Activated CD4-positive, alpha-beta T cell treated with anti-CD3 and anti-CD28 coated beads, Interleukin-2, amount 10 ng/mL, durations not matched to agents 7 days and 5 days (primary cell): Measurements from ENCODE around the gene RNF150. TPM values are rescaled to one million over a fixed set of nuclear protein-coding genes. Genes with fewer than 3 reads are reported as not detected.

ENCODE experiments used
- CTCF ChIA-PET: fragments of 350-600 bp; sonication (Branson Sonifier 250); formaldehyde crosslinking; loops from one replicate; lab custom pipeline; 2021; ENCODE audit warnings: antibody characterized with exemption; lab: Charles Lee
- POLR2A ChIA-PET: fragments of 350-600 bp; sonication (Branson Sonifier 250); formaldehyde crosslinking; loops from one replicate; lab custom pipeline; 2021; ENCODE audit warnings: antibody characterized with exemption; lab: Charles Lee
- DNase-seq: peaks from one replicate; pipeline ENCODE4 v3.0.0-alpha.2; 2020
- H3K27ac Mint-ChIP-seq: one replicate; pipeline ENCODE4 v1.8.0; 2021; ENCODE audit warnings: mild to moderate bottlenecking, moderate library complexity, mixed read lengths
- H3K27me3 Mint-ChIP-seq: one replicate; pipeline ENCODE4 v1.8.0; 2021; ENCODE audit warnings: mixed read lengths
- H3K36me3 Mint-ChIP-seq: one replicate; pipeline ENCODE4 v1.8.0; 2021; ENCODE audit warnings: low read depth, mixed read lengths
- H3K4me1 Mint-ChIP-seq: one replicate; pipeline ENCODE4 v1.8.0; 2021; ENCODE audit warnings: mixed read lengths
- H3K4me3 Mint-ChIP-seq: one replicate; pipeline ENCODE4 v1.8.0; 2021; ENCODE audit warnings: mild to moderate bottlenecking, moderate library complexity, mixed read lengths
- H3K9me3 Mint-ChIP-seq: one replicate; pipeline ENCODE4 v1.8.0; 2021; ENCODE audit warnings: mixed read lengths
- total RNA-seq, 2 experiments: library from RNA; stranded (reverse); gene quantifications; one replicate each; pipeline ENCODE4 v1.2.3, GENCODE V29; 2021

Gene RNF150
- total RNA-seq, 2 experiments from 2014 or later: 0.02 TPM; not detected in 1

DNA sequence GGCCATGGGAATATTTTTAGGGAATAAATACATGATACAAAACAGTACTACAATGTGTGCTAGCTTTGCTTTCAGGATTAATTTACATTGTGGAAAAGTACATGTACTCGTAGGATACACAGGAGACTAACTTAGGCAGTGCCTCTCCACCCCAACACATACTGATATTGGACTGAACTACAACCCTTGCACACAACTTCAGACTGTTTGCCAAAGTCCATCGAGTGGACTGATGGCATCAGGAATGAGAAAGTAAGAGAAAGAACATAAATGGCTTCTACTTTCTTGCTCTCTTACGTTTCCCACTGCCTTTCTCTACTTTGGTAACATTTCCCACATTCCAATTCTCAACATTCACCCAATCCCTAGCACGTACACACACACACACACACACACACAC is 130.1 kb downstream of the RNF150 start:
- DNase-seq: no peak
- Mint-ChIP-seq H3K27ac (no peak overlapping the region), H3K4me1 (no peaks in the 10 kb centered on the region), H3K4me3 (no peak overlapping the region), H3K27me3 (no peaks in the 10 kb centered on the region), H3K36me3 (no peaks in the 10 kb centered on the region), H3K9me3 (no peaks in the 10 kb centered on the region)
- ChIA-PET POLR2A (no interaction called here), CTCF (no interaction called here)

DNA sequence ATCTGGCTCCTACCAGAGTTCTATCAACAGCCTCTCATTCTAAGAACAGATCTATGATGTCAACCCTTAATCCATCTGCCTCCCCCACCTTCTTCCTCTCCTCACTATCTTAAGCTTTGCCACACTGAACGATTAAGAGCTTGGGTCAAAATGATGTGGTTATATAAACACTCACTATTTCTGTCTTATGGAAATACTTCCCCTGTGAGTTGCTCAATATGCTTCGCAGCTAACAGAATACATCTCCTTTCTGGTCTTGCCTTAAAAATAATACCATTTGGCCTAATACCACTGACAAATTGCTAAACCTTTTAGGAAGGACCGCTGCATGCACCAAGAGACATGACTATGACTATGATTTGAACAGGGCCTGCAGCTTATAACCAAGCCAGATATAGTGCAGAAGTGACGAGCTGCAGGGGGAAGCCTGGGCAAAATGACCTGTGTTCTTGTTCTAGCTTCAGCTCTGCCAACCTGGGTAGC is 130.9 kb downstream of the RNF150 start:
- H3K9me3 Mint-ChIP-seq: no peaks in the 10 kb centered on the region
- H3K27me3 Mint-ChIP-seq: no peaks in the 10 kb centered on the region
- DNase-seq: no peak
- POLR2A ChIA-PET: no interaction called here
- no peaks in the 10 kb centered on the region for H3K36me3 Mint-ChIP-seq
- no peak overlapping the region for H3K27ac Mint-ChIP-seq
- no peak overlapping the region for H3K4me3 Mint-ChIP-seq
- CTCF ChIA-PET: no interaction called here
- no peaks in the 10 kb centered on the region for H3K4me1 Mint-ChIP-seq

DNA sequence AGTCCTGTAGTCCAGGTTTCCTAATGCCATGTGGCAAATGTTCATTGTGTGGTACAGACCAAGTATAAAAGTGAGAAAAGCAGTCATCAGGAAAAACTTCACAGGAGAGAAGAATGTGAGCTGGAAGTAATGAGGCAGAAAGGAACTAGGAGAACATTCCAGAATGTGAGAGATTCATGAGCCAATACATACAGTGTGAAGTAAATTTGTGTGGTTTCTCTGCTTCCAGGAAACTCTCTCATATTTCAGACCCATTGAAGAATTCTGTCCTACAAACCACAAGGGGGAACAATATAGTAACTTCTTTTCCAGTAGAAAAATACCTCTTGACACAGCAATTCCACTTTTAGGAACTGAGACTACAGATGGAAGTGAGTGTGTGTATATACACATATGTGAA is 136.5 kb downstream of the RNF150 start:
- H3K36me3 Mint-ChIP-seq: no peaks in the 10 kb centered on the region
- H3K27ac Mint-ChIP-seq: no peak overlapping the region
- DNase-seq: no peak
- ChIA-PET CTCF (interaction anchor here (1.0 kb wide), 1 partner anchor 13 kb away, joined by 5 read pairs; no protein-coding TSS in a partner anchor), POLR2A (no interaction called here)
- no peaks in the 10 kb centered on the region for H3K27me3 Mint-ChIP-seq
- no peaks in the 10 kb centered on the region for H3K4me1 Mint-ChIP-seq
- H3K9me3 Mint-ChIP-seq: no peaks in the 10 kb centered on the region
- H3K4me3 Mint-ChIP-seq: no peak overlapping the region

DNA sequence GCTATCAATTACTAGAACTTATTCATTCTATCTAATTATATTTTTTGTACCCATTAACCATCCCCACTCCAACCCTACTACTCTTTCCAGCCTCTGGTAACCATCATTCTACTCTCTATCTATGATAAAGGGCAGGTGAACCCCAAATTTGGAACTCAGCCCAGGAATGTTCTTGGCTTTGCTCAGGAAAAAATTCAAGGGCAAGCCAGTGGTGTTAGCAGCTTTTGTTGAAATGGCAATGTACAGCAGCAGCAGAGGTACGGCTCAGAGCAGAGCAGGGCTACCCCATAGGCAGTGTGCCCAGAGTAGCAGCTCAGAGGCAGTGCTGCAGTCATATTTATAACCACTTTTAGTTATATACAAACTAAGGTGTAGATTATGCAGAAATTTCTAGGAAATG is 138.2 kb downstream of the RNF150 start:
- no peaks in the 10 kb centered on the region for H3K27me3 Mint-ChIP-seq
- POLR2A ChIA-PET: no interaction called here
- H3K27ac Mint-ChIP-seq: no peak overlapping the region

DNA sequence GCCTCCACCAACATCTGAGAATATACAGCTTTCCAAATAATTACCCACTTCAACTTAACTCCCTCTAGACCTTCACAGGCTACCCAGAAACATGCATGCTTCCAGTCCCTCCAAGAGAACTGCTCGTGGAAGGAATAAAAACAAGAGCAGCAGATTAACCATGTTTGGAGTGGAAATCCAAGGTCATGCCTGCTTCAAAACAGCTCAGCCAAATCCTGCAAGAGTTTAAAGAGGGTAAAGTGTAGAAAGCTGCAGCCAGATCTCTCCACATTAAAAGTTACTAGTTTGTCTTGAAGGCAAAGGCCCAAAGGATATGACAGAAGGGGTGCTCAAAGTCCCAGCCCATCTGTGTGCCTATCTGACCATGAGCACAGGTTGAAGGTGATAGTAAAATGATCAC is 139.3 kb downstream of the RNF150 start:
- H3K27ac Mint-ChIP-seq: no peak overlapping the region
- H3K9me3 Mint-ChIP-seq: no peaks in the 10 kb centered on the region
- H3K27me3 Mint-ChIP-seq: no peaks in the 10 kb centered on the region
- no peak for DNase-seq
- H3K4me3 Mint-ChIP-seq: no peak overlapping the region
- no peaks in the 10 kb centered on the region for H3K36me3 Mint-ChIP-seq
- CTCF ChIA-PET: interaction anchor here (0.6 kb wide), 1 partner anchor 128 kb away, joined by 4 read pairs; no protein-coding TSS in a partner anchor
- H3K4me1 Mint-ChIP-seq: no peaks in the 10 kb centered on the region
- POLR2A ChIA-PET: no interaction called here

More for the DNA sequence above, 138.2 kb downstream of the RNF150 start:
- Mint-ChIP-seq H3K4me3 (no peak overlapping the region), H3K4me1 (no peaks in the 10 kb centered on the region), H3K9me3 (no peaks in the 10 kb centered on the region), H3K36me3 (no peaks in the 10 kb centered on the region)
- no peak for DNase-seq
- CTCF ChIA-PET: no interaction called here

DNA sequence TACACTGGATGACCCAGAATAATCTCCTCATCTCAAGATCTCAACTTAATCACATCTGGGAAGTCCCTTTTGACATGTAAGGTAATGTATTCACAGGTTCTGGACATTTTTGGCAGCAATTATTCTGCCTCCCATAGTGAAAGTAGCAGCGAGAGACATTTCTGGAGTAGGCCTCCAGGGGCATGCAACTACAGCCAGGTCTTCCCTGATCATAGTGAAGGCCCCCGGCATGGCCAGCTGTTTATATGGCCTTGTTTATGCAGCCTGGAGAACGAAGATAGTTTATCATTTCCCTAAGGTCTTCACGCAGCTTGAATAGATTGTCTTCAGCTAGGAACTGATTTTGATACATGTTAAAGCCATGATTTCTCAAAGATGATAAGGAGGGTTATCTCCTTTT is 139.9 kb downstream of the RNF150 start:
- no peak for DNase-seq
- CTCF ChIA-PET: no interaction called here
- no peaks in the 10 kb centered on the region for H3K4me1 Mint-ChIP-seq
- no peaks in the 10 kb centered on the region for H3K27me3 Mint-ChIP-seq
- POLR2A ChIA-PET: no interaction called here
- no peak overlapping the region for H3K27ac Mint-ChIP-seq
- no peaks in the 10 kb centered on the region for H3K9me3 Mint-ChIP-seq
- no peak overlapping the region for H3K4me3 Mint-ChIP-seq
- no peaks in the 10 kb centered on the region for H3K36me3 Mint-ChIP-seq

DNA sequence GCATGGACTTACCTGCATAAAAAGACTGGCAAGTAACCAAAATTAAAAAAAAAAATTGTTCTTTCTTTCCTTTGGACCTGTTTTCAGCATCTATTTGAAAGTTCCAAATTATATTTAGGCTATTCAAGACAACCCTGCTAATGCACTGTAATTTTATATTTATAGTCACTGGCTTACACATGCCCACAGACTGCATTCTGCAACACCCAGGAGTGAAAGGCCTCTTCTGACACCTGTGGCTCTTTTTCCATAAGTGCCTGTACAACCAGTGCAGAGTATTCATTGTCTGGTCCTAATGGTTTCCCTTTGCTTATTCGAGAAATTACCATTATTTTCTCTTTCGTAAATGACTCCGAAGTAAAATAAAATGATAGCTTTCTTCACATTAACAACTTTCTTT is 143.3 kb downstream of the RNF150 start:
- Mint-ChIP-seq H3K27me3 (peaks cover 2% of the 10 kb centered on the region), H3K4me3 (no peak overlapping the region), H3K36me3 (no peaks in the 10 kb centered on the region), H3K9me3 (no peaks in the 10 kb centered on the region), H3K4me1 (no peaks in the 10 kb centered on the region), H3K27ac (no peak overlapping the region)
- ChIA-PET CTCF (no interaction called here), POLR2A (no interaction called here)
- no peak for DNase-seq

DNA sequence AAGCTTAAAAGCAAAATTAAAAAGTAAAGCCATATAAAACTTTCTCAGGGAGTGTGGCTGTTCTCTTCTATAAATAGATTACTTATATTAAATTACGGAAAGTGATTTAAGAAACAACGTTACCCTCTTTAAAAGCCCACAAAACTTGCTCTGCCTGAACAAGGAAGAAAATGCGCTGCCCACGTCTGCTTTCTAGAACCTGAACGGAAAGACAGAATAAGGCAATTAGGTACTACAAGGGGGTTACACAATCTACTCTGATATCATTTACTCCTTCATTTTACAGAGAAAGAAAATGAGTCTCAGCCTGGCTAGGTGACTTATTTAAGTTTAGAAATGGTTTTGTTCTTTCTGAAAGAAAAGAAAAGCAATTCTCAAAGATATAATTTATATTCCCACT is 147.2 kb downstream of the RNF150 start:
- POLR2A ChIA-PET: no interaction called here
- Mint-ChIP-seq H3K4me1 (no peaks in the 10 kb centered on the region), H3K27me3 (peaks cover 2% of the 10 kb centered on the region), H3K4me3 (no peak overlapping the region), H3K36me3 (no peaks in the 10 kb centered on the region), H3K9me3 (no peaks in the 10 kb centered on the region), H3K27ac (no peak overlapping the region)
- DNase-seq: no peak
- CTCF ChIA-PET: no interaction called here

DNA sequence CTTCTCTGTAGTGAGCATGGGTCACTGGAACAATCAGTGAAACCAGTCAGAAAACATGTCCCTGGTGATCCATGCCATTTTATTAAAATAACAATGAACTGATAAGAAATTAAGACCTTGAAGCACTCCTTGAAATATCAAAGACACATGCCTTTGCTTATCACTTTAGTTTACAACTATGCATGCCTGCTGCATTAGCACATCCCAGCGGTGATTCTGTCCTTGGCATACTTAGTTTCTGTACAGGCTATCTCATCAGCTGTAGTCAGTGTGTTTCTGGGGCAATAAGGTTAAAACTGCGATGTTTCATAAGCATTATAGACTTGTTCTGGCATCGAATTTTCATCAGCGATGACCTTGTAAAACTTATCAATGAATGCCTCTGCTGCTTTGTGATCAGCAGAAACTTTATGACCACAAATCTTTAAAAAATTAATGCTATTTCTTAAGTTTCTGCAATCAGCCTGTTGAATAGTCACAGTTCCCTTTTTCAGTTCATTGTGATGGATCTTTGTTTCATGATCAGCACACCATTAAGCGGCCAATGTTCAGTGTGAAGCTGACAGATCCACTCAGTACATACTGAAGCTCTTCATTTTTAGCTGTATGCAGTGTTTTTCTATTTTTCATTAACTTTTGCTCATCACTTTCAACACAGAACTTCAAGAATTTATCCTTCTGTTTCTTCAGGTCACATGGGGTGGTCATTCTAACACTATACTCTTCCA is 150.5 kb downstream of the RNF150 start:
- DNase-seq: no peak
- no peaks in the 10 kb centered on the region for H3K36me3 Mint-ChIP-seq
- H3K27me3 Mint-ChIP-seq: peaks cover 2% of the 10 kb centered on the region
- no peaks in the 10 kb centered on the region for H3K9me3 Mint-ChIP-seq
- CTCF ChIA-PET: no interaction called here
- POLR2A ChIA-PET: no interaction called here
- H3K4me1 Mint-ChIP-seq: no peaks in the 10 kb centered on the region
- no peak overlapping the region for H3K4me3 Mint-ChIP-seq
- H3K27ac Mint-ChIP-seq: no peak overlapping the region

DNA sequence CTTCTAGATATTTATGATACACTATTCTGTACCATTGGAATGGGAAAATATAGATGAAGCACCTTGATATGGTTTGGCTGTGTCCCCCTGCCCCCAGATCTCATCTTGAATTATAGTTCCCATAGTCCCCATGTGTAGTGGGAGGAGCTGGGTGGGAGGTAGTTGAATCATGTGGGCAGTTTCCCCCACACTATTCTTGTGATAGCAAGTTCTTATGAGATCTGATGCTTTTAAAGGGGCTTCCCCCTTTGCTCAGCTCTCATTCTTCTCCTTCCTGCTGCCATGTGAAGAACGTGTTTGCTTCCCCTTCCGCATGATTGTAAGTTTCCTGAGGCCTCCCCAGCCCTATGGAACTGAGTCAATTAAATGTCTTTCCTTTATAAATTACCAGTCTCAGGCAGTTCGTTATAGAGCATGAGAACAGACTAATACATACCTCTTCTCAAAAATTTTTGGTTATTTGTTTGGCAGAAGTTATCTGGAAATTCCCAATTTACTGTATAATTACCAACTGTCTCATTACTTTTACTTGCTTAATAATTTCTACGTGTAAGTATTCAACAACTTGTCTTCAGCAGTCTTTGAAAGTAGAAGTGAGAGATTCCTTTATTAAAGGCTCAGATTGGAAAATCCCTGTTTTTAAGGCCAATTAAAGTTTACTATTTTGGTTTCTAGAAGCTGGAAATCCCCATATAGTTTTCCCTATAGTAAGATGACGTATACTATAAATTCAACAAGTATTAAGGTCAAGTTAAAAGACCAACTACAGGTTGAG is 152.7 kb downstream of the RNF150 start:
- H3K27ac Mint-ChIP-seq: no peak overlapping the region
- ChIA-PET CTCF (no interaction called here), POLR2A (no interaction called here)
- no peaks in the 10 kb centered on the region for H3K27me3 Mint-ChIP-seq
- H3K9me3 Mint-ChIP-seq: no peaks in the 10 kb centered on the region
- H3K4me3 Mint-ChIP-seq: no peak overlapping the region
- DNase-seq: no peak
- no peaks in the 10 kb centered on the region for H3K36me3 Mint-ChIP-seq
- no peaks in the 10 kb centered on the region for H3K4me1 Mint-ChIP-seq

DNA sequence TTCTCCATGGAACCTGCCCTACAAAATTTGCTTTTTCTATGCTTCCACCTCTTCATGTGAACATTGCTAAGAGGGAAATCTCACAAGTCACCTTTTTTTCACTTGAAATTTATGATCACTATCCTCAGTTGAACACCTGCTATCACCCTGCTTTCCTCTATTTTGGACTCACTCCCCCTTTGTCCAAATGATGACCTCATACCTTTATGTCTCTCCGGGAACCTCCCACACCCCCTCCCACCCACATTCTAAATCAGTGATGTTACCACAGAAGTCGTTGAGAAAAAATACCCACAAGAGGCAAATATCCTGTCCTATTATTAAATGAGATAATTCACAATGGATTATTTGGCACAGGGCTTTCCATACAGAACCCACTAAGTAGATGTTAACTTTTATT is 156.5 kb downstream of the RNF150 start:
- no peak overlapping the region for H3K4me3 Mint-ChIP-seq
- H3K4me1 Mint-ChIP-seq: no peaks in the 10 kb centered on the region
- H3K27ac Mint-ChIP-seq: no peak overlapping the region
- H3K9me3 Mint-ChIP-seq: no peaks in the 10 kb centered on the region
- no peaks in the 10 kb centered on the region for H3K36me3 Mint-ChIP-seq
- H3K27me3 Mint-ChIP-seq: no peaks in the 10 kb centered on the region
- ChIA-PET CTCF (no interaction called here), POLR2A (no interaction called here)
- no peak for DNase-seq

DNA sequence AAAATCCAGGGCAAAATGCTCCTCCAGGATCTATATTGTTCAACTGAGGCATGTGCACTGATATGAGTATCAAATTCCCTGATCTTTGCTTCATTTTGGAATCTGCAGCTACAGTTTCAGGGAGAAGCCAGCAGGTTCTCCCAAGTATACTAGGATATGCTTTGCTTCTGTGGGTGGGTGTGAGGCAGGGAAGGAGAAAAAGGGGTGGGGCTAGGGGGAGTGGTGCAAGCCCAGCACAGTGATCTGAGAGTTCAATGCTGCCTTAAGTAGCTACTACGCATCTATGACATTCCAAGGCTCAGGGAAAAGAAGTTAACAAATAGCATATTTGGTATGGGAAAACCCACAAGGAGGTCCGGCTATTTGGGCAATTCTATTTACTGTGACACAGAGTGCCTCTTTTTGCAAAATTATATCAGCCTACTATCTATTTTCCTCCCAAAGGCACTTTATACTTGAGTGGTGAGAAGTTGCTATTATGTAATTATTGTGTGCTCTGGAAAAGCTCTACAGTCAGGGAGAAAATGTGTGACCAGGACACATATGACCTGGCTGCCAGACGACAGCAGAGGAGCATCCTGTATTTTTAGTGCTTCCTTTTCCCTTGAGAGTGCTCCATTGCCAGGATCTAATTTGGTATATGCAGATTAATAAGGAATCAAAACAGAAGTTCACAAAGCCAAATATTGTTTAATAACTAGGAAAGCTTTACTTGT is 162.0 kb downstream of the RNF150 start:
- H3K27me3 Mint-ChIP-seq: no peaks in the 10 kb centered on the region
- no peaks in the 10 kb centered on the region for H3K4me1 Mint-ChIP-seq
- no peak overlapping the region for H3K27ac Mint-ChIP-seq
- ChIA-PET POLR2A (no interaction called here), CTCF (no interaction called here)
- H3K9me3 Mint-ChIP-seq: no peaks in the 10 kb centered on the region
- no peak for DNase-seq
- H3K4me3 Mint-ChIP-seq: no peak overlapping the region
- no peaks in the 10 kb centered on the region for H3K36me3 Mint-ChIP-seq

DNA sequence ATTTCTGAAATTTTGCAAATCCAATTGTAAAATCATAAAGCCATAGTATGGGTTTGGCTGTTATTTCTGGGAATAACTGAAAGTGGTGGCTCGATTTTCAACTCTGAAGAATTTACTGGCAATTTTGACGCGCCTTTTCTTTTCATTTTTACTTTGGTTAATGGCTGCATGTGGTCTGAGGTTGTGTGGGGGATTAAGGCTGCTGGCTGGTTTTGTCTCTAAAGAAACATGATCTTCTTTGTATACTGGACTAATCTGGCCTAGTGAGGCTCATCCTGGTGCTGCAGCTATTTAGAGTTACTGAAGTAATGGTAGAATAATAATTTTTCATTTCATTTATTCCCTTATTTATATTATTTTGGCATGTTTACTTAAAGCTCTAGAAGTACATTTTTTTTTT is 164.0 kb downstream of the RNF150 start:
- H3K9me3 Mint-ChIP-seq: no peaks in the 10 kb centered on the region
- no peak for DNase-seq
- H3K4me3 Mint-ChIP-seq: no peak overlapping the region
- H3K27me3 Mint-ChIP-seq: no peaks in the 10 kb centered on the region
- POLR2A ChIA-PET: no interaction called here
- no peak overlapping the region for H3K27ac Mint-ChIP-seq
- CTCF ChIA-PET: no interaction called here
- no peaks in the 10 kb centered on the region for H3K36me3 Mint-ChIP-seq
- H3K4me1 Mint-ChIP-seq: no peaks in the 10 kb centered on the region
